Superior temporal gyrus (tissue), 1 donor: ENCODE results near the gene LRMDA.

Experiments used
- DNase-seq: peaks from one replicate; pipeline ENCODE4 v3.0.0-alpha.2; 2016; ENCODE audit errors: extremely low spot score

The LRMDA gene

DNA sequence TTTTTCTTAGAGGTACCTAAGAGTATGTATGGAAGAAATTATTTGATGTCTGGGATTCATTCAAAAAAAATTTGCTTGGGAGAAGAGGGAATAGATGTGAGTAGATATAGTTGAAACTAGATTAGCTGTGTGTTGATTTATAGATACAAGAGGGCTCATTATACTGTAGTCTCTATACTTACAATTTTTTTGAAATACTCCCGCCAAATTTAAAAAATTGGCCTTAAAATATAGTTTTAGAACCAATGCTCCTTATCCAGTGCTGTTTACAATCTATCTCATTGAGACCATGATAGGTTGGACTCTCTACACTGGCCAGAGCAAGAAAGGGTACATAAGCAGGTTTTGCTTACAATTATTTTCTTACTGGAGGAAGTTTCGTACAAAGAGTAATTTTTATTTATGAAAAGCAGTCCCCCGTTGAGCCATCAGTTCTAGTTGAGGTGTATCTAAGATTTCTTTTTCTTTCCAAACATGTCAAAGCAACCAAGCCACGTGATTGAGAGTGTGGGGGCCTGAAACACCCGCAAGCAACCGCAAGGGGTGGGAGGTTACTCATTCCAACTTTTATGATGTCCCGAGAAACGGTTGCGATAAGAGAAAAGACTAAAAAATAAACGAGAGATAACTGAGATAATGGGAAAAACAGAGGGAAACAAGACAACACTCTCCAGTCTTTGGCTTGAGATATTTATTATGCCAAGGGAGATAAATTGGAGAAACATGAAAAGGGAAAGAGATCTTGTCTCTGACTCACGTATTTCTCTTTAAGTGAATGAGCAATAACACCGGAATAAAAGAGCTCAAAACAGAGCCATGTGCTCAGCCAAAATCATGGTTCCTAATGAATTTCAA is 729.2 kb downstream of the LRMDA start:
- DNase-seq = no peak

DNA sequence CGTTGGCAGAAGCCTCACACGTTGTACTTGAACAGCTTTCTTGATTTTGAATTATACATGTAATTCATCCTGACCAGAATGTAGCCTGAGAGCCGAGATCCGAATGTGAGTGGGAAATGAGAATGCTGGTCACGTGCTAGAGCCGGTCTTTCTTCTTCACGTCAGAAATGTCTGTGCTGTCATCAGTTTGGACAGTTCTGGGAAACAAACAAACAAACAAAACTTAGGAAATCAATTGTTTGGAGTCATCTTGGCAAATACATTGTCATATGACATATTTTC is 729.8 kb downstream of the LRMDA start:
- DNase-seq = no peak

DNA sequence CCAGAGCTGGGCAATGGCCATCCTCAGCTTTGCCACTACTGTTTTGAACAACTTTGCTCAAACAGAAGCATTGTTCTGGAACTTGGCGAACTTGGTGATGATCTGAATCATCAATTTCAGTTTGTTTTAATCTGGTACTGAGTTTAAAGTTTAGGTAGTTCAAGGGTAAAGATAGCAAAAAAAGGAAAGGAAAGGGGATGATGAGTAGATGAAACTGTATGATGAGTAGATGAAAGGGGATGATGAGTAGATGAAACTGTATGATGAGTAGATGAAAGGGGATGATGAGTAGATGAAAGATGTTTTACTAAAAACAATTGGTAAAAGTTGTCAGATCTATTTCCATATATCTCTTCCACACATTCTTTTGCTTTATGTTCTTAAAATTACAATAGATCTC is 737.0 kb downstream of the LRMDA start:
- DNase-seq = no peak

DNA sequence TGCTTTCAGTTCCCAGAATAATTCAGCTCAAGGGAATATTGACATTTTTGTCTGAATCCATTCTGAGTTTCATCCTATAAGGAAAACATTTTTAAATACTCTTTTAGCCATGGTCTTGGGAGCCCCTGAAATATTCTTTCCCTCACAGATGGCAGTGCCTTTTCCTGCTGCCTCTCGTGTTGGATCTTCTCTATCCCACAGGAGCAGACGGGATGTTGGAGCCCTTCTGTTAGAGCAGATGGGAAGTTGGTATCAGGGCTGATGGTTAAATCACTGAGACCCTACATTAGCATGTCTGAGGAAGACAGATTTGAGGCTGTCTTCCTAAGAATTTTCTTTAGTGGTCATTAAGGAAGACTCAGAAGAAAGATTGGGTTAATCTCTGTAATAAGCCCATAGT is 737.8 kb downstream of the LRMDA start:
- no peak for DNase-seq

DNA sequence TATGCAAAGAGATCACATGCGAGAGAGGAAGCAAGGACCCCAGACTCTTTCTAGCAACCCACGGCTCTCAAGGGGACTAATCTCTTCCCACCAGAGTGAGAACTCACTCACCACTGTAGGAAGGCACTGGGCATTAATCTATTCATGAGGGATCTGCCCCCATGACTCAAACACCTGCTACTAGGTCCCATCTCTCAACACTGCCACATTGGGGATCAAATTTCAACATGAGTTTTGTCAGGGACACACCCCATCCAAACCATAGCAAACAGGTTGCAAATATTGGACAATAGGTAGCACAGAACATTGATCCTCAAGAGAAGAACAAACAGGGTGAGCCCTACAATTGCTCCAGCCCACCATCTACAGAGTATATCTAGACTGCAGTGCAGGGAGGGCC is 740.6 kb downstream of the LRMDA start:
- DNase-seq = no peak

DNA sequence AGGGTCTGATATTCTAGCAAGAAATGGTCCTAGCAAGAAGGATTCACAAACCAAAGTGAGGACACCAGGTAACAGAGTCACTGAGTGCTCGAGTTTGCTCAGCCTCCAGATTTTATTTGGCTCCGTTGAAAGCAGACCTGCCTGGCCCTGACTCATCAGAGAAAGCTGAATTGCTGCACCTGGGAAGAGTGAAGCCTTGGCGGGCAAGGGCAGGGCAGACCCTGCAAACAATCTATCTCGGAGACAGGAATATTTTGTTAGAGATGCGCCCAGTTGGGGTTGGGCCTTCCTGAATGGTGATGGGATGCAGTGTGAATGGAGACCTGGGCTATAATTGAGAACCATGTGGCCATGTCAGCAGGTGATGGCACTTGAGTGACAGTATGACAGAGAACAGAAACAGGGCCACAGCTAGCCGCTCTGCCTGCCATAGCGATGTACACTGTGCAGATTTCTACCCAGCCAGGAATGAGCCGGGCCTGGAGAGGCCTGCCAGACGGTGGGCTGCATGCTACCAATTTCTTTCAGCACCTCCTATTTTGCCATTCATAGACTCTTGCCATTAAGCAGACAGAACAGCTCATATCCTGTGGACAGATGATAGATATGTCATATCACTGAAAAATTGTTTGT is 744.2 kb downstream of the LRMDA start:
- no peak for DNase-seq

DNA sequence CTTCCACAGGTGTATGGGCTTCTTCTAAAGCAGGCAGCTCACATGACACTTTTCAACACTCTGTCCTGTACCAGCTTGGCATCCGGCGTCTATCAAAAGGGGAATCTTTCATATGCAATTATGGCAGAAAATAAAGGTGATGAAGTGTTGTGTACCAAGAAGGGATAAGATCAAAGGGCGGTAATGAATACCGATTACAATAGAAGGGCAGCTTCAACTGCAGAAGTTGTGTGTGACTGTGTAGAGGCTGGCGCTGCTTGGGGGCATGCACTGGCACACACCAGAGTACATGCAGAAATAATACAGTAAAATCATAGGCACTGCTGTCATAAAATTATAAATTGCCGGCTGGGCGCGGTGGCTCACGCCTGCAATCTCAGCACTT is 744.7 kb downstream of the LRMDA start:
- no peak for DNase-seq

DNA sequence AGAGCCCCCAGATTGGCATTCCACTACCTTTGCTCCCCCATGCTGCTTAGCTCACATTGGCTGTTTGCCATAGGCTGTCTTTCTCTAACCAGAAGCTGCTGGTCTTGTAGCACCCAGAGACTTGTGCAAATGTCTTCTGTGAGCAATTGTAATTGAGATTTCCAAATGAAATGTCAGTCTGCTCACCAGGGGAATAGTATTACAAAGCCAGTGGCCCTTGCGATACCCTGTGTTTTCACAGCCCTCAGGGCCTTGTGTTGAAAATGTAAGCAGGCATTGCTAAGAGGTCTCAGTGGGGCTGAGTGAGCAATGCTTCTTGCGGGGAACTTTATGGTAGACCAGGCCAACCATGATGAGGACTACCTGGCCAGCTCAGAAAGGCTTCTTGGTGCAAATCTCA is 746.5 kb downstream of the LRMDA start:
- no peak for DNase-seq

DNA sequence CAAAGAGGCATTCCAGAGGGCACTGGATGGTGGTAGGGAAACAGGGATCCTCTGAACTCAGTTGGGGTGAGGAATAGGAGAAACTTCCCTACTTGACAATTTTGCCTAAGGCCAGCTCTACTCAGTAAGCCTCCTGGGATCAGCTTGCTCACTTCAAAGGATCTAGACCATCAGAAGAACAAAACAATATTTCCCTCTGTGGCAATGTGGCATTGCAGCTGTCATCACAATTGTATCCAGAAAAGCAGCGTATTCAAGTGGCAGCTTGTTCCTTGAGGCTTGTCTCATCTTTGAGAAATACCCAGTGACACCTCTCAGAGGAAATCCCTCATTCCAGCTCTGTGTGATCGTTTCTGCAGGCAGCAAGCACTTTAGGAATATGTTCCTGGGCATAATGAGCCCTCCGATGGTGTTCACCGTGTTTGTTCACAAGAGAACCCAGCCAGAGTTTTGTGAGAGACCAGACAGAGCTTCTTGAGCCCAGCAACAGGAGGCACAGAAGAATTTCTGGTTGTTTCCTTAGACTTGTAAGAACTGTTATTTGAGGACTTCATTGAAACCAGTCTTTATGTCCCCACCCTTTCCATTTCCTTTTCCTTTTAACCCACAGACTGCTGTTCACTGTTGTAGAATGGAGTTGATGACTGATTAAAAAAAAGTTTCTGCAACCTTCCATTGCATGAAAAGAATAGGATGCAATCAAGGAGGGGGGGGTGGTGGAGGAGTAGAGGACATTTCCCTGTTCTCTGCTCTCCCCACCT is 747.3 kb downstream of the LRMDA start:
- DNase-seq = no peak

DNA sequence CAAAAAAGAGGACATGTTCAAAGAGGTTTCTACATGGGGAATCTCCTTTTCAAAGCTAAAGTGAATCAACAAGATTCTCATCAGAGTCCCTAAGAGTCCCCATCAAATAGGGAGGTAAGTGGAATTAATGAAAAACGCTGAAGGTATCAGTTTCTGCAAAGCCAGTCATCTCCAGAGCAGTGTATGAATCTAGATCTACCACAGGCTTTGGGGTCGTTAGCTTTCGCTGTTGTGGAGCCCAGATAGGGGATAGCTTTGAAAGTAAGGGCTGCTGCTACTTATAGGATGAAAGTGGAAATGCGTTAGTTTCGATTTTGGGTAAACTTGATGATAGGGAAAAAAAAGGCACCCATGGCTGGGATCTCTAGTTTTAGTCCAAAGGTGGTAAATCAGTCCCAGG is 748.4 kb downstream of the LRMDA start:
- DNase-seq = no peak

DNA sequence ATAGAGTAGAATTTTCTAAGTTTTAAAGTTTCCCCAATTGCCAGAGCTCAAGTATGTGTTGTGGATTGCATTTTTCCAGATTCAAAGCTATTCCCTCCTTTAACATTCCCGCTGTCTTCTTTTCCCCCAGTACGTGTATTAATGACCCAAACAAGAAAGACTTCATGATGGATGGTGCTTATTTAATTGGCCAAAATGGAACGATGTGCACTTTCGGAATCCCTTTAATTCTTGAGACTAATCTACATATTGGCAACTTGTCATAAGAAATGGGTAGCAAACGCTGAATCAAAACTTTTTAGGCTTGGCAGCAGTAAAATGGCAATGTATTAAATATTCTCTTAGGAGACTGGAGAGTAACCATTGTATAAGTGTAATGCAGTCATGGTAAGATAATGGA is 753.2 kb downstream of the LRMDA start:
- DNase-seq = no peak

DNA sequence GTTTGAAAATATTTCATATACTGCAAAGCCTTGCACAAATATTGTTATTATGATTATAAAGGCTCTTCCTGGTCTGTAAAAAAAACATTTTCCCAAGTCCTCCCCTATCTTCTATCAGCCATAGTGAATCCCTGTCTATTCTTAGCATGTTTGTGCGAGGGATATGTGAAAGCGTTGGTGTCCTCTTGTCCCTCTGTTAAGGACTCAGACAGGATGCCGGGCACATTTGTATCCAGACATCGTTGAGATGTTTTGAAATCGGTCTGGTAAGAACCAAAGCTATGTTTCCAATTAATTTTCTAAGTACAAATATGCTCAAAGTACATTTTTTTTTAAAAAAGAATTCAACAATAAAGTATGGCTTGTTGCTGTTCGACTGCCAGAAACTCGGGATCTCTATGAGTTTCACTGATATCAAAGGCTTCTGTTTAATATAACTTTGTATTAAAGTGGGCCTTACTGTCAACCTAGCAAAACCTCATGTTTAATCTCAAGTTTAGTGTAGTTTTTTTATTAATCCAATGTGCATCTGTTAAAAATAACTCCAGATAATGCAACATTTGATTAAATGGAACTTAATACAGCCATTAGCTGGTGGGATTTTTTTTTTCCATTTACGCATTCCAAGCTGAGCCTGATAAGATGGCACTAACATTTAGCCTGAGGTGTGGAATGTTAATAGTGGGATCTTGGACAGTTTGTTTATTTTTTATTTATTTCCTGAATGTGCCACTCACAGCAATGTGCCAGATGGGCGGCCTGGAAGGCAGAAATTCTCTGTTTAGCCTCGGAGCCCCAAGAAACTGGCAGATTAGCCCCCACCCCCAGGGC is 754.3 kb downstream of the LRMDA start:
- DNase-seq = no peak

DNA sequence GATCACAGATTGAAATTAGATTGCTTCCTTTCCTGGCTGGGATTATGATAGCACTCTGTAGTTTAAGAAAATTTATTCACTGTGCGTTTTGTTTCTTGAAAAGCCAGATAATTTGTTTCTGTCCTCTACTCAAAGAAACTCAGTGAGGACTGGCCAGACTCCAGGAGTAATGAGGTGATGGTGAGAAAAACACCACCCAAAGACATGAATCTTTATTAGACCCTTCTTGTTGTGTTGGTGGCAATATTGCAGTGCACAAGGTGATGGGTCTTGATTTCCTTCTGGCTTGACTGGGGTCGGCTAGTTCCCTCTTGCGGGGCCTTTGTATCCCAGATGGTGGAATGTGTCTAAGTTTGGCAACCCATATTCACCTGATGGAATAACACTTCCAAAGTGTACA is 756.8 kb downstream of the LRMDA start:
- no peak for DNase-seq

DNA sequence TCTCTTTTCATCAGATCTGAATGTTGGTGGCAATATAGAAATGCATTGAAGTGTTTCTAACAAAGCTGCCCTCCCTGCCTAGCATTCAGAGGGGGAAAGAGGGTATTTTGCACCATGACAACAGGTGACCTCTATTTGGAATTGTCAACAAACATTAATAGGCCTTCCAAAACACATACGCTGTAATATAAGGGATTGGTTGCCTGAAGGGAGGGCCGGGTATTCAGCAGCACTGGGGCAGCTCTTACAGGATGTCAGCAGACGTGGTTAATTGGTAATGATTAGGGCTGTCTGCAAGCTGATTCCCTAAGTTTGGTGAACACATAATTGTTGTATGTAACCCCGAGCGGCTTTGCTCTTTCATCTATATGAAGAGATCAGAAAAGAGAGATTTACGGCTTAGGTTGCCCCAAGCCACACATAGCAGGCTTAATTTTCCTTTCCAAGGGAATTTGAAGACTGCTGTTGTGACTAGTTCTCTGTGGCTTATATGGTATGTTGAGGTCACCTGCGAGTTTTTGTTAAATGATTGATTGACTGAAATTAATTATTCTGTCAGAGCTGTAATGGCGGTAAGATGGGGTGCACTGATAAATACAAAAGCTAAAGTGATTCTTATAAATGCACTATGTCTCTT is 759.3 kb downstream of the LRMDA start:
- DNase-seq = no peak

DNA sequence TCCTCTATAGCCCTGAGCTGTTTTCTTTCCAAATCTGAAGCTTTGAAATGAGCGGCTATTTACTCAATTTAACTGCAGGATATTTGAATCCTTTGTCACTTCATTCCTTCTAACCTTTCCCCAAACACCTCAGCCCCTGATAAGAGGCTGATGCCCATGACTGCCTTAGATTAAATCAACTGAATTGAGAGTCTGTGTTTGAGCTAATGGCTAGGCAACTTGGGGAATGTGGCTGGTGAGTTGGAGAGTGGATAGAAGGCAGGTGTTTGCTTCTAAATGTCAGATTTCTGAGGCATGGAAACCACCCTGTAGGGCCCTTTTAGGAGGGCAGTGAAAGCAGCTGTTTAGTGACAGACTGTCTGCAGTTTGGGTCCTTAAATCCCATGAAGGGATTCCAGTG is 759.9 kb downstream of the LRMDA start:
- no peak for DNase-seq

DNA sequence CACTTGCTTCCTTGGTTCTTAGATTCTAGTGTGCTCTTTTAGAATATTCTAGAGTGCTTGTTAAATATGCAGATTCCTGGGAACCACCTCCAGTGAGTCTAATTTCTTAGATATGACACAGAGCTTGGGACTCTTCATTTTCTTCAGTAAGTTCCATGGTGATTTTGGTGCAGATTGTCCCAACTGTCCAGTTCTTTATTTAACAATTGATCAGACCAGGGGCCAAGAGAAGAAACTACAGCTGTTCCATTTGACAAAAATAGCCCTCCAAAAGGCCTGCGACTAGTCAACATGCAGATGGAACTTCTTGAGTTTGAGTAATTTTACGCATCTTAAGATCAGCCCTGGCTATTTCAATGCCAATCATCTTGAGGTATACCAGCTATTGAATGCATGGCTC is 760.7 kb downstream of the LRMDA start:
- DNase-seq = no peak

DNA sequence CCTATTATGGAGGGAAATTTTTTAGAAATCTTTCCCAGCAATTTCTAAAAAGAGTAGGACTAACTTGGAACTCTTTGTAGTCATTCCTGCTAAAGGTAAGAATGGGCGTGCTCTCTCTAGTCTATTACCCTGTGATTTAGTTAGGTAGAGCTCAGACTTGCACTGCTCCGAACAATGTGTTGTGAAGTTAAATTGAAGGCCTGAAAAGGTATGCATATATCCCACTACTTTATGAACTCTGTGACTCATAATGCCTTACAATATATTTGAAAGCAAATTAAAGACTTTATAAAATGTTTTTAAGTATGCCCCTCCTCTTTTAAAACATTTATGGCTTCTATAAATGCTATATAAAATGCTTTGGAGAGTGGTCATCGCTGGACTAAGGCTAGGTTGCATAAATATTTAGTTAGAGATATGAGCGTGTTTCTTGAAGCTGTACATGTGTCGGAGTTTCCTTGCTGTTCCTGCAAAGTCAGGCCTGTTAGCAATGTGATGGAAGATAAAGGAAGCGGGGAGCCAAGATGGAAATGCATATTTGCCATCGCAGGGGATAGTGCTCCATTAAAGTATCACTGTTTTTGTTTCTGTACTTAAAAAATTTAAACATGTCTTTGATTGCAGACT is 761.4 kb downstream of the LRMDA start:
- no peak for DNase-seq

DNA sequence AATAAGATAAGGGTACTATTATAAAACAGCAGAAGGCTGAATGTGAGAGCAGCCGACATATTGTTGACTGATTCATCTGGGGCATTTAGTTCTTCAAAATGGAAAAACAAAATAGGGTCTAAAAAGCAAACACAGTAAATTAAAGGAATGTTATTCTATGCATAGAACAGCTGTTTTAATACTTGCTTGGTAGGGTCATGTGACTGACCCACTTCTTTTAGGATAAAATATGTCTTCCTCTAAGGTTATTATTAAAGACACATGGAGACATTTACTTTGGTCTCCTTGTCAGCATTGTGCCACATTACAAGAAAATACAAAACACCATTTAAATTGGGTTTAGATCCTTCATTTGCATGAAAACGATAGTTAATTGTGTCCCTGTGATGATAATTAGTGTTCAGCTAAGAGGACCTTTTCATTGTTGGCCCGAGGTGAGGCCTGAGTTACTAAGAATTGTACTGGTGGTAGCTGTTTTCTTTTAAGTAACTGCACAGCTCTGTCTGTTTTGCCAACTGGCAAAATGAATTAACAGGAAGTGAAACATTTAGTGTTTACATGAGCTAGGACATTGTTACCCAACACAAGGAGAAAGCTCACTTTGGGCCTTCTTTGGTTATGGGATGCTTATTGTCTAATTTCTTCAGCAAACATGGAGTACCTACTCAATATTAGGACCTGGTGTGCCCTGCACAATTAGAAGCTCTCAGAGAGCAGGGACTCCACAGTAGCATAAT is 764.4 kb downstream of the LRMDA start:
- no peak for DNase-seq

DNA sequence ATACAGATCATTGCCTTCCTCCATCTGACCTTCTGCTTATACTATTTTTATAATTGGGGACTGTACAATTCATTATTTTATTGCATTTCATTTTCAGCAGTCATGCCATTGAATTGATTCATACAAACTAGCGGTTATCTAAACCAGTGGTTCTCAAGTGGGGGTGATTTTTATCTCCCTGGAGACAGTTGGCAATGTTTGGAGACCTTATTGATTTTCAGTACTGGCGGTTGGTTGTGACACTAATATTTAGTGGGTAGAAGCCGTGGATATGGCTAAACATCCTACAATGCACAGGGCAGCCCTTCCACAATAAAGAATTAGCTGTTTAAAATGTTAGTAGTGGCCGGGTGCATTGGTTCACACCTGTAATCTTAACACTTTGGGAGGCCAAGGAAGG is 765.9 kb downstream of the LRMDA start:
- DNase-seq = no peak

DNA sequence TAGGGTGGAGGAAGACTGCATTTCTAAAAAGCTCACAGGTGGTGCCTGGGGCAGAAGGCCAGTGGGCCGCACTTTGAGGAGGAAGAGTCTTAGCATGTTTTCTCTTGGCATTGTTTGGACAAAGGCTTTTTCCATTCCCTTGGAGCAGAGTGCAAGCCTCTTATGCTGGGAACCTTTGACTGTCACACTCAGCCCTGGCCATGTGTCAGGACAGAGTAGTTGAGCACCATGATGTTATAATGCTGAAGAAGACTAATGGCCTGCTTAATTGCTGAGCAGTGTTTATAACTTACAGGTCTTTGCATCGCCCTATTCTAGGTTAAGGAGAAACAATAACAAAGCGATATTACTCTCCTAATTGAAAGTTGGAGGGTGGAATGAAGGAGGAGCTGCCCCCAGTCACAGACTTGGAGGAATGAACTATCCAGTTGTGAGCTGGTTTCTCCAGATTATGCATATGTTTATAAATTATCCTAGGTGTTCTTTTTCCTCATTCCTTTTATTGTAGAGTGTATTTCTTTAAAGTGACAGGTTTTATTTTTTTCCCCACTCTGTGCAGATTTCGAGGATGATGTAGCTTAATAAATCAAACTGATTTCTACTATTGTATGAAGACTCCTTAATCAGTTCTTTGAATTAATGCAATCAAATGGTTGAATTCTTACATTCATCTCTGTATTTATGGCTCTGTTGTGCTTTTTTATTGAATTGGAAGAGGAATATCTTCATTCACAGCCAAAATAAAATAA is 767.0 kb downstream of the LRMDA start:
- DNase-seq = no peak
